ENCODE results near the gene EID3. TPM values are rescaled to one million over a fixed set of nuclear protein-coding genes. Genes with fewer than 3 reads are reported as not detected.

Gene EID3
- total and polyA plus RNA-seq, 2 donors (not counting 1 experiment from before 2014, with no cell fraction given): 2.3 to 18.0 TPM

DNA sequence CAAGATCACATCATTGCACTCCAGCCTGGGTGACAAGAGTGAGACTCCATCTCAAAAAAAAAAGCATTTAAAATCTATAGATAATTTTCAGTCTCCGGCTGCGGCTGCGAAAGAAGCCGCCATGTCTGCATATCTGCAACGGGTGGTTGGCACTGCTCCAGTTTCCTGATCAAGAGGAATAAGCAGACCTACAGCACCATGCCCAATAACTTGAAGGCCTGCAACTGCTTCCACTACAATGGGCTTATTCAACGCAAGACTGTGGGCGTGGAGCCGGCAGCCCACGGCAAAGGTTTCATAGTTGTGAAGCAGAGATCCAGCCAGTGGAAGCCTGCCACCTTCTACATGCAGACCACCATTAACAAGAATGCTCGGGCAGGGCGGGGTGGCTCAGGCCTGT, 30.6 kb upstream of the EID3 start:
- no peaks in the 10 kb centered on the region for H3K36me3 ChIP-seq (ENCODE audit: control insufficient read depth, insufficient read depth, low read length)
- no peak for DNase-seq (ENCODE audit: low read depth in 2 of 2)
- H3K27ac ChIP-seq (ENCODE audit: insufficient read depth, low read length): no peak overlapping the region
- H3K4me1 ChIP-seq (ENCODE audit: control insufficient read depth, extremely low read depth, insufficient read depth, low read length): peaks cover 5% of the 10 kb centered on the region
- no peaks in the 10 kb centered on the region for H4K20me1 ChIP-seq (ENCODE audit: control insufficient read depth, extremely low read depth, insufficient read depth, low read length)
- no peak for TF ChIP-seq EZH2 (IDR thresholded peaks at IDR 0.05; ENCODE audit: low read length, missing control alignments)
- TF ChIP-seq, protein P1, sequence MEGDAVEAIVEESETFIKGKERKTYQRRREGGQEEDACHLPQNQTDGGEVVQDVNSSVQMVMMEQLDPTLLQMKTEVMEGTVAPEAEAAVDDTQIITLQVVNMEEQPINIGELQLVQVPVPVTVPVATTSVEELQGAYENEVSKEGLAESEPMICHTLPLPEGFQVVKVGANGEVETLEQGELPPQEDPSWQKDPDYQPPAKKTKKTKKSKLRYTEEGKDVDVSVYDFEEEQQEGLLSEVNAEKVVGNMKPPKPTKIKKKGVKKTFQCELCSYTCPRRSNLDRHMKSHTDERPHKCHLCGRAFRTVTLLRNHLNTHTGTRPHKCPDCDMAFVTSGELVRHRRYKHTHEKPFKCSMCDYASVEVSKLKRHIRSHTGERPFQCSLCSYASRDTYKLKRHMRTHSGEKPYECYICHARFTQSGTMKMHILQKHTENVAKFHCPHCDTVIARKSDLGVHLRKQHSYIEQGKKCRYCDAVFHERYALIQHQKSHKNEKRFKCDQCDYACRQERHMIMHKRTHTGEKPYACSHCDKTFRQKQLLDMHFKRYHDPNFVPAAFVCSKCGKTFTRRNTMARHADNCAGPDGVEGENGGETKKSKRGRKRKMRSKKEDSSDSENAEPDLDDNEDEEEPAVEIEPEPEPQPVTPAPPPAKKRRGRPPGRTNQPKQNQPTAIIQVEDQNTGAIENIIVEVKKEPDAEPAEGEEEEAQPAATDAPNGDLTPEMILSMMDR (conservative IDR thresholded peaks at IDR 0.05 in 1 of 2, IDR thresholded peaks at IDR 0.05 in 1 of 2; ENCODE audit: low read depth in 1 of 2, low read length in 2 of 2): no peak
- no peak overlapping the region for H3K4me2 ChIP-seq (ENCODE audit: extremely low read depth, insufficient read depth, low read length)
- no peak overlapping the region for H3K9ac ChIP-seq (ENCODE audit: insufficient read depth, low read length)
- no peaks in the 10 kb centered on the region for H3K27me3 ChIP-seq (ENCODE audit: control insufficient read depth, insufficient read depth, low read length)
- no peaks in the 10 kb centered on the region for H3K79me2 ChIP-seq (ENCODE audit: control insufficient read depth, insufficient read depth, low read length)
- H2AFZ ChIP-seq (ENCODE audit: low read length): no peak overlapping the region
- H3K4me3 ChIP-seq (replicated peaks in 1 of 4; ENCODE audit: control extremely low read depth in 1 of 4, insufficient read depth in 1 of 4, low read depth in 3 of 4, low read length in 4 of 4): no peak overlapping the region
- no peaks in the 10 kb centered on the region for H3K9me3 ChIP-seq (ENCODE audit: control insufficient read depth, insufficient read depth, low read depth, low read length)

GRCh38 chr12:104273503-104273902, 30.0 kb upstream of the EID3 start:
- Histone ChIP-seq H3K27ac (ENCODE audit: insufficient read depth, low read length) (no peak overlapping the region), H3K27me3 (ENCODE audit: control insufficient read depth, insufficient read depth, low read length) (no peaks in the 10 kb centered on the region), H2AFZ (ENCODE audit: low read length) (no peak overlapping the region), H3K4me2 (ENCODE audit: extremely low read depth, insufficient read depth, low read length) (no peak overlapping the region), H3K36me3 (ENCODE audit: control insufficient read depth, insufficient read depth, low read length) (no peaks in the 10 kb centered on the region), H3K79me2 (ENCODE audit: control insufficient read depth, insufficient read depth, low read length) (no peaks in the 10 kb centered on the region), H4K20me1 (ENCODE audit: control insufficient read depth, extremely low read depth, insufficient read depth, low read length) (no peaks in the 10 kb centered on the region), H3K4me1 (ENCODE audit: control insufficient read depth, extremely low read depth, insufficient read depth, low read length) (peaks cover 5% of the 10 kb centered on the region), H3K9me3 (ENCODE audit: control insufficient read depth, insufficient read depth, low read depth, low read length) (no peaks in the 10 kb centered on the region), H3K9ac (ENCODE audit: insufficient read depth, low read length) (no peak overlapping the region), H3K4me3 (replicated peaks in 1 of 4; ENCODE audit: control extremely low read depth in 1 of 4, insufficient read depth in 1 of 4, low read depth in 3 of 4, low read length in 4 of 4) (no peak overlapping the region)
- no peak for DNase-seq (ENCODE audit: low read depth in 2 of 2)
- no peak for TF ChIP-seq EZH2 (IDR thresholded peaks at IDR 0.05; ENCODE audit: low read length, missing control alignments)
- TF ChIP-seq, protein P1 (conservative IDR thresholded peaks at IDR 0.05 in 1 of 2, IDR thresholded peaks at IDR 0.05 in 1 of 2; ENCODE audit: low read depth in 1 of 2, low read length in 2 of 2): no peak

DNA sequence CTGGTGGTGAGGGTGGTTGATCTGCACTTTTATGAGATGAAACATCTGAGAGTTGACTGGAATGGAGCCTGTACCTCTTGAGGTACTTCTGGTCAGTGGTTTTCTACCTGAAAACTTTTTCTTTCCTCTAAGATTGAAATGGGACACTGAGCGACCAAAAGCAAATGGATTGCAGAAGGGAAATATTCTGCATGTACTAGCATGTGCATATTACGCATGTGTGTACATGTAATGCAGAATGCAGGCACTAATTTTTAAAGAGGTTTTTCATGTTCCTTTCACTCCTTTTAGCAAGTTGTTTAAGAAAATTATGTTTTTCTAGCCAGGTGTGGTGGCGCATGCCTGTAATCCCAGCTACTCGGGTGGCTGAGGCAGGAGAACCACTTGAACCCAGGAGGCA, 28.7 kb upstream of the EID3 start:
- no peak overlapping the region for H3K4me3 ChIP-seq (replicated peaks in 1 of 4; ENCODE audit: control extremely low read depth in 1 of 4, insufficient read depth in 1 of 4, low read depth in 3 of 4, low read length in 4 of 4)
- peaks cover 4% of the 10 kb centered on the region for H3K79me2 ChIP-seq (ENCODE audit: control insufficient read depth, insufficient read depth, low read length)
- no peak overlapping the region for H3K4me2 ChIP-seq (ENCODE audit: extremely low read depth, insufficient read depth, low read length)
- no peak overlapping the region for H3K27ac ChIP-seq (ENCODE audit: insufficient read depth, low read length)
- H3K27me3 ChIP-seq (ENCODE audit: control insufficient read depth, insufficient read depth, low read length): no peaks in the 10 kb centered on the region
- no peaks in the 10 kb centered on the region for H3K36me3 ChIP-seq (ENCODE audit: control insufficient read depth, insufficient read depth, low read length)
- no peak overlapping the region for H3K9ac ChIP-seq (ENCODE audit: insufficient read depth, low read length)
- H3K9me3 ChIP-seq (ENCODE audit: control insufficient read depth, insufficient read depth, low read depth, low read length): no peaks in the 10 kb centered on the region
- TF ChIP-seq, protein P1 (conservative IDR thresholded peaks at IDR 0.05 in 1 of 2, IDR thresholded peaks at IDR 0.05 in 1 of 2; ENCODE audit: low read depth in 1 of 2, low read length in 2 of 2): no peak
- TF ChIP-seq EZH2 (IDR thresholded peaks at IDR 0.05; ENCODE audit: low read length, missing control alignments): no peak
- no peak overlapping the region for H2AFZ ChIP-seq (ENCODE audit: low read length)
- peaks cover 5% of the 10 kb centered on the region for H3K4me1 ChIP-seq (ENCODE audit: control insufficient read depth, extremely low read depth, insufficient read depth, low read length)
- no peak for DNase-seq (ENCODE audit: low read depth in 2 of 2)
- H4K20me1 ChIP-seq (ENCODE audit: control insufficient read depth, extremely low read depth, insufficient read depth, low read length): no peaks in the 10 kb centered on the region

Data from fibroblast of lung (primary cell).